GM23338 (cell line): ENCODE data around the gene COX4I1. TPM values are rescaled to one million over a fixed set of nuclear protein-coding genes. Genes with fewer than 3 reads are reported as not detected.

ENCODE experiments used
- ATAC-seq: fragments of 200-7000 bp; cut with Tn5 transposase; 3 replicates; pipeline ENCODE4 v1.9.1; 2020
- DNase-seq: peaks from one replicate; pipeline ENCODE4 v3.0.0-alpha.2; 2015; ENCODE audit warnings: low spot score
- H2AFZ ChIP-seq: fragments of 200-600 bp; sonication (generic); 2 replicates; pipeline ENCODE4 v1.8.0; 2016; ENCODE audit warnings: antibody characterized with exemption, mild to moderate bottlenecking, moderate library complexity
- H3F3A ChIP-seq: fragments of 200-600 bp; sonication (generic); replicated peaks from 2 replicates; pipeline ENCODE4 v1.8.0; 2017; ENCODE audit warnings: antibody characterized with exemption, mixed run types, low read depth
- H3K27ac ChIP-seq: fragments of 200-600 bp; sonication (generic); 2 replicates; pipeline ENCODE4 v1.6.1; 2016; ENCODE audit warnings: low read depth
- H3K27me3 ChIP-seq: fragments of 200-600 bp; sonication (generic); 2 replicates; pipeline ENCODE4 v1.8.0; 2016; ENCODE audit warnings: mild to moderate bottlenecking, mixed run types, moderate library complexity; ENCODE audit not compliant: insufficient read depth
- H3K36me3 ChIP-seq: fragments of 200-600 bp; sonication (generic); 2 replicates; pipeline ENCODE4 v1.8.0; 2016; ENCODE audit warnings: mild to moderate bottlenecking; ENCODE audit not compliant: insufficient read depth
- H3K4me1 ChIP-seq: fragments of 200-600 bp; sonication (generic); 2 replicates; pipeline ENCODE4 v1.8.0; 2016; ENCODE audit warnings: mild to moderate bottlenecking, moderate library complexity; ENCODE audit not compliant: insufficient read depth
- H3K4me2 ChIP-seq: fragments of 200-600 bp; sonication (generic); 2 replicates; pipeline ENCODE4 v1.7.1; 2017; ENCODE audit warnings: mixed run types
- H3K4me3 ChIP-seq: fragments of 200-600 bp; sonication (generic); 2 replicates; pipeline ENCODE4 v1.6.1; 2016; ENCODE audit warnings: mixed run types
- H3K79me2 ChIP-seq: fragments of 200-600 bp; sonication (generic); replicated peaks from 2 replicates; pipeline ENCODE4 v1.8.0; 2017; ENCODE audit warnings: mild to moderate bottlenecking; ENCODE audit not compliant: insufficient read depth
- H3K9me2 ChIP-seq: fragments of 200-600 bp; sonication (generic); 2 replicates; pipeline ENCODE4 v1.8.0; 2017; ENCODE audit not compliant: insufficient read depth
- H4K20me1 ChIP-seq: fragments of 200-600 bp; sonication (generic); replicated peaks from 2 replicates; pipeline ENCODE4 v1.8.0; 2017; ENCODE audit warnings: mild to moderate bottlenecking; ENCODE audit not compliant: insufficient read depth
- H3K27ac Mint-ChIP-seq: 2 replicates; pipeline ENCODE4 v1.8.0; 2020; ENCODE audit warnings: inconsistent platforms, mild to moderate bottlenecking, moderate library complexity, mixed read lengths
- H3K27me3 Mint-ChIP-seq: 3 replicates; pipeline ENCODE4 v1.8.0; 2022; ENCODE audit warnings: low read depth, mild to moderate bottlenecking, moderate library complexity, mixed read lengths, inconsistent platforms; ENCODE audit not compliant: insufficient read depth, poor library complexity
- H3K36me3 Mint-ChIP-seq: 3 replicates; pipeline ENCODE4 v1.8.0; 2021; ENCODE audit warnings: low read depth, mild to moderate bottlenecking, inconsistent platforms, moderate library complexity, mixed read lengths
- H3K4me1 Mint-ChIP-seq: 3 replicates; pipeline ENCODE4 v1.8.0; 2020; ENCODE audit warnings: mild to moderate bottlenecking, inconsistent platforms, mixed read lengths
- H3K4me3 Mint-ChIP-seq: 3 replicates; pipeline ENCODE4 v1.8.0; 2021; ENCODE audit warnings: moderate library complexity, mild to moderate bottlenecking, inconsistent platforms, mixed read lengths
- H3K9me3 Mint-ChIP-seq: 3 replicates; pipeline ENCODE4 v1.8.0; 2020; ENCODE audit warnings: moderate library complexity, mild to moderate bottlenecking, inconsistent platforms, mixed read lengths
- CREB1 ChIP-seq: fragments of 250-450 bp; sonication (Bioruptor Pico); IDR thresholded peaks from 2 replicates; pipeline ENCODE4 v1.5.0; 2020; ENCODE audit warnings: low read depth, mild to moderate bottlenecking, moderate library complexity
- JUNB ChIP-seq: IDR thresholded peaks from one replicate; pipeline ENCODE4 v1.6.1; 2016; ENCODE audit warnings: antibody characterized with exemption; ENCODE audit not compliant: unreplicated experiment
- NANOG ChIP-seq: IDR thresholded peaks from 2 replicates; pipeline ENCODE4 v1.6.1; 2016; ENCODE audit warnings: antibody characterized with exemption, borderline replicate concordance
- POLR2AphosphoS5 ChIP-seq: IDR thresholded peaks from 2 replicates; pipeline ENCODE4 v1.6.1; 2016; ENCODE audit warnings: antibody characterized with exemption, low read depth
- STAT1 ChIP-seq: IDR thresholded peaks from one replicate; pipeline ENCODE4 v1.6.1; 2016; ENCODE audit warnings: antibody characterized with exemption; ENCODE audit not compliant: unreplicated experiment
- ZNF114 ChIP-seq: fragments of 250-450 bp; sonication (Bioruptor Pico); IDR thresholded peaks from 2 replicates; pipeline ENCODE4 v1.5.0; 2020; ENCODE audit warnings: mild to moderate bottlenecking, moderate library complexity
- ZNF331 ChIP-seq: fragments of 250-450 bp; sonication (Bioruptor Pico); IDR thresholded peaks from 2 replicates; pipeline ENCODE4 v1.5.0; 2020; ENCODE audit warnings: low read depth, mild to moderate bottlenecking, moderate library complexity
- ZNF462 ChIP-seq: fragments of 250-450 bp; sonication (Bioruptor Pico); IDR thresholded peaks from 2 replicates; pipeline ENCODE4 v1.5.0; 2020; ENCODE audit warnings: mild to moderate bottlenecking, moderate library complexity
- polyA plus RNA-seq: library from polyadenylated mRNA; unstranded; fragments of >200 nt; fragmentation: Nextera tagmentation; extraction: Ambion mirVana; gene quantifications from 2 replicates; pipeline ENCODE4 v1.2.1, GENCODE V29; 2016
- total RNA-seq: library from RNA; depleted of rRNA; stranded (reverse); fragments of >200 nt; shearing (Covaris generic); gene quantifications from 2 replicates; pipeline ENCODE4 v1.2.3, GENCODE V29; 2014
- TF ChIP-seq, protein P1 (sequence below): IDR thresholded peaks from one replicate; pipeline ENCODE4 v1.6.1; 2018; ENCODE audit warnings: antibody characterized with exemption; ENCODE audit not compliant: unreplicated experiment
- TF ChIP-seq, protein P2 (sequence below), 2 experiments: fragments of 200-600 bp in 1 of 2; sonication (generic) in 1 of 2; conservative IDR thresholded peaks; 2 replicates each; pipeline versions ENCODE4 v1.5.1 to v1.6.1; 2016 to 2017; ENCODE audit warnings: antibody characterized with exemption in 2 of 2, low read depth in 2 of 2, mild to moderate bottlenecking in 2 of 2, moderate library complexity in 1 of 2

COX4I1 gene
- total and polyA plus RNA-seq, 2 experiments from 2014 or later = 329 to 1,008 TPM

GRCh38 chr16:85819245-85819644, 19.8 kb downstream of the COX4I1 start (continued):
- TF ChIP-seq ZNF331 (CRISPR knock-in tag) = no peak

GRCh38 chr16:85819771-85820170, 20.3 kb downstream of the COX4I1 start:
- no peak for TF ChIP-seq ZNF114
- TF ChIP-seq POLR2AphosphoS5 = no peak
- TF ChIP-seq NANOG = no peak
- TF ChIP-seq CREB1 (CRISPR knock-in tag) = no peak
- TF ChIP-seq, protein P1, sequence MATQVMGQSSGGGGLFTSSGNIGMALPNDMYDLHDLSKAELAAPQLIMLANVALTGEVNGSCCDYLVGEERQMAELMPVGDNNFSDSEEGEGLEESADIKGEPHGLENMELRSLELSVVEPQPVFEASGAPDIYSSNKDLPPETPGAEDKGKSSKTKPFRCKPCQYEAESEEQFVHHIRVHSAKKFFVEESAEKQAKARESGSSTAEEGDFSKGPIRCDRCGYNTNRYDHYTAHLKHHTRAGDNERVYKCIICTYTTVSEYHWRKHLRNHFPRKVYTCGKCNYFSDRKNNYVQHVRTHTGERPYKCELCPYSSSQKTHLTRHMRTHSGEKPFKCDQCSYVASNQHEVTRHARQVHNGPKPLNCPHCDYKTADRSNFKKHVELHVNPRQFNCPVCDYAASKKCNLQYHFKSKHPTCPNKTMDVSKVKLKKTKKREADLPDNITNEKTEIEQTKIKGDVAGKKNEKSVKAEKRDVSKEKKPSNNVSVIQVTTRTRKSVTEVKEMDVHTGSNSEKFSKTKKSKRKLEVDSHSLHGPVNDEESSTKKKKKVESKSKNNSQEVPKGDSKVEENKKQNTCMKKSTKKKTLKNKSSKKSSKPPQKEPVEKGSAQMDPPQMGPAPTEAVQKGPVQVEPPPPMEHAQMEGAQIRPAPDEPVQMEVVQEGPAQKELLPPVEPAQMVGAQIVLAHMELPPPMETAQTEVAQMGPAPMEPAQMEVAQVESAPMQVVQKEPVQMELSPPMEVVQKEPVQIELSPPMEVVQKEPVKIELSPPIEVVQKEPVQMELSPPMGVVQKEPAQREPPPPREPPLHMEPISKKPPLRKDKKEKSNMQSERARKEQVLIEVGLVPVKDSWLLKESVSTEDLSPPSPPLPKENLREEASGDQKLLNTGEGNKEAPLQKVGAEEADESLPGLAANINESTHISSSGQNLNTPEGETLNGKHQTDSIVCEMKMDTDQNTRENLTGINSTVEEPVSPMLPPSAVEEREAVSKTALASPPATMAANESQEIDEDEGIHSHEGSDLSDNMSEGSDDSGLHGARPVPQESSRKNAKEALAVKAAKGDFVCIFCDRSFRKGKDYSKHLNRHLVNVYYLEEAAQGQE = no peak
- TF ChIP-seq, protein P2, sequence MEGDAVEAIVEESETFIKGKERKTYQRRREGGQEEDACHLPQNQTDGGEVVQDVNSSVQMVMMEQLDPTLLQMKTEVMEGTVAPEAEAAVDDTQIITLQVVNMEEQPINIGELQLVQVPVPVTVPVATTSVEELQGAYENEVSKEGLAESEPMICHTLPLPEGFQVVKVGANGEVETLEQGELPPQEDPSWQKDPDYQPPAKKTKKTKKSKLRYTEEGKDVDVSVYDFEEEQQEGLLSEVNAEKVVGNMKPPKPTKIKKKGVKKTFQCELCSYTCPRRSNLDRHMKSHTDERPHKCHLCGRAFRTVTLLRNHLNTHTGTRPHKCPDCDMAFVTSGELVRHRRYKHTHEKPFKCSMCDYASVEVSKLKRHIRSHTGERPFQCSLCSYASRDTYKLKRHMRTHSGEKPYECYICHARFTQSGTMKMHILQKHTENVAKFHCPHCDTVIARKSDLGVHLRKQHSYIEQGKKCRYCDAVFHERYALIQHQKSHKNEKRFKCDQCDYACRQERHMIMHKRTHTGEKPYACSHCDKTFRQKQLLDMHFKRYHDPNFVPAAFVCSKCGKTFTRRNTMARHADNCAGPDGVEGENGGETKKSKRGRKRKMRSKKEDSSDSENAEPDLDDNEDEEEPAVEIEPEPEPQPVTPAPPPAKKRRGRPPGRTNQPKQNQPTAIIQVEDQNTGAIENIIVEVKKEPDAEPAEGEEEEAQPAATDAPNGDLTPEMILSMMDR (conservative IDR thresholded peaks at IDR 0.05; ENCODE audit: low read depth in 2 of 2) = no peak
- TF ChIP-seq ZNF462 (CRISPR knock-in tag) = no peak
- TF ChIP-seq JUNB = no peak
- no peak for TF ChIP-seq STAT1
- Histone ChIP-seq H2AFZ (no peak overlapping the region), H3K9me2 (peaks cover 7% of the 10 kb centered on the region; the same call in 1 of the 2 replicates), H3K4me2 (no peak overlapping the region), H3F3A (no peaks in the 10 kb centered on the region), H3K27ac (no peak overlapping the region), H3K4me1 (no peaks in the 10 kb centered on the region), H3K27me3 (0 out of 2 replicates have a peak, but pooled peaks cover 4% of the 10 kb centered on the region), H3K79me2 (no peaks in the 10 kb centered on the region), H3K36me3 (no peaks in the 10 kb centered on the region), H4K20me1 (no peaks in the 10 kb centered on the region), H3K4me3 (no peak overlapping the region)
- H3K27me3 Mint-ChIP-seq = peaks cover 11% of the 10 kb centered on the region
- no peaks in the 10 kb centered on the region for H3K36me3 Mint-ChIP-seq
- H3K4me3 Mint-ChIP-seq = no peak overlapping the region
- peaks cover 4% of the 10 kb centered on the region; the same call in 1 of the 3 replicates for H3K9me3 Mint-ChIP-seq
- no peak overlapping the region for H3K27ac Mint-ChIP-seq
- DNase-seq (no peak), ATAC-seq (no peak)
- no peaks in the 10 kb centered on the region; the same call in 2 of the 3 replicates for H3K4me1 Mint-ChIP-seq
